HG03457 (cell line): Measurements from ENCODE around the gene MTIF3.

Experiments
- ATAC-seq: cut with Tn5 transposase; IDR thresholded peaks from one replicate; pipeline ENCODE4 v1.9.1; 2021; ENCODE audit warnings: moderate number of reproducible peaks; ENCODE audit not compliant: unreplicated experiment

The MTIF3 gene

GRCh38 chr13:27449936-27450828 lies at the start of gene MTIF3:
Gene MTIF3, minus strand, starts transcription at chr13:27450564. Its CDS starts 10,116 bp downstream, at chr13:27440448.
- peak; percentile 80 for ATAC-seq

GRCh38 chr13:27497563-27498230 lies 47.3 kb upstream of the MTIF3 start:
- ATAC-seq = no peak

- ATAC-seq = no peak
Observed at GRCh38 chr13:27496536-27497273, 46.3 kb upstream of the MTIF3 start.

GRCh38 chr13:27496006-27496405 lies 45.6 kb upstream of the MTIF3 start:
- no peak for ATAC-seq

GRCh38 chr13:27495551-27495950 lies 45.2 kb upstream of the MTIF3 start:
- ATAC-seq = no peak

GRCh38 chr13:27493981-27494380 lies 43.6 kb upstream of the MTIF3 start:
- ATAC-seq = no peak

GRCh38 chr13:27489456-27489855 lies 39.1 kb upstream of the MTIF3 start:
- ATAC-seq = no peak

- no peak for ATAC-seq
Observed at GRCh38 chr13:27487776-27488175, 37.4 kb upstream of the MTIF3 start.

- ATAC-seq = no peak
Observed at GRCh38 chr13:27483421-27483820, 33.1 kb upstream of the MTIF3 start.

GRCh38 chr13:27482983-27483382 lies 32.6 kb upstream of the MTIF3 start:
- peak; percentile 88 for ATAC-seq

GRCh38 chr13:27481766-27482165 lies 31.4 kb upstream of the MTIF3 start:
- ATAC-seq = no peak

- no peak for ATAC-seq
Observed at GRCh38 chr13:27476943-27477703, 26.8 kb upstream of the MTIF3 start.

GRCh38 chr13:27474751-27475268 lies 24.4 kb upstream of the MTIF3 start:
- ATAC-seq = no peak

- no peak for ATAC-seq
Observed at GRCh38 chr13:27472941-27473340, 22.6 kb upstream of the MTIF3 start.

- no peak for ATAC-seq
Observed at GRCh38 chr13:27472441-27472840, 22.1 kb upstream of the MTIF3 start.

GRCh38 chr13:27470075-27470820 lies 19.9 kb upstream of the MTIF3 start:
- ATAC-seq = no peak

- ATAC-seq = no peak
Observed at GRCh38 chr13:27466513-27466912, 16.1 kb upstream of the MTIF3 start.

GRCh38 chr13:27465611-27466010 lies 15.2 kb upstream of the MTIF3 start:
- ATAC-seq = no peak

GRCh38 chr13:27463500-27463899 lies 13.1 kb upstream of the MTIF3 start:
- no peak for ATAC-seq
